ENCODE results near the gene CCDC197.

CCDC197 gene

GRCh38 chr14:94045101-94045500 is 48.0 kb downstream of the CCDC197 start:
- no peak for DNase-seq

DNA sequence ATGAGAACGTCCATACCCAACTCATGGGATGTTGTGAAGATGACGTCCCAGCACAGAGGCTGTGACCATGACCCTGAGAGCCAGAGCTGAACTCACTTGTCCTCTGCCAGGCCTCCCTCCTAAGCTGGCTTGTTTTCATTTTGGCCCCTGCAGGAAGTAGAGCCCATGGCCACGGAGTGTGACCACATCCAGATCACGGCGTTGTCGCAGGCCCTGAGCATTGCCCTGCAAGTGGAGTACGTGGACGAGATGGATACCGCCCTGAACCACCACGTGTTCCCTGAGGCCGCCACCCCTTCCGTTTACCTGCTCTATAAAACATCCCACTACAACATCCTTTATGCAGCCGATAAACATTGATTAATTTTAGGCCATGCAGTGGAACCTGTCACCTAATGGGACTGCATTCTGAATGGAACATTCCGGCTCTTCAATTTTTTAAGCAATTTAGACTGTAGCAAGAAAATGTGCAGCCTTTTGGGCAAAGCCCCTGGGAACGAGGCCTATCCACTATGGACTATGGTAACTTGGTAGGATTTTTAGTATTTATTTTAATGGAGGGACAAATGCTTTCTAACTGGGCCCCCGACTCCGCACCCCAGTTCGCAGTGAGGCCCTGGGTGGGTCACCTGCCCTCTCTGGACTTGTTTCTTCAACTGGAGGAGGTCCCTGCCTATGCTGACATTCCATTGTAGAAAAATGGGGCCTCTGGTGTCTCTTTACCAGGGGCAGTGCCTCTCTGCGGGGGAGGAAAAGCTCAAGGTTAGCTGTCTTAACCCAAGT is 48.7 kb downstream of the CCDC197 start:
- DNase-seq = no peak

DNA sequence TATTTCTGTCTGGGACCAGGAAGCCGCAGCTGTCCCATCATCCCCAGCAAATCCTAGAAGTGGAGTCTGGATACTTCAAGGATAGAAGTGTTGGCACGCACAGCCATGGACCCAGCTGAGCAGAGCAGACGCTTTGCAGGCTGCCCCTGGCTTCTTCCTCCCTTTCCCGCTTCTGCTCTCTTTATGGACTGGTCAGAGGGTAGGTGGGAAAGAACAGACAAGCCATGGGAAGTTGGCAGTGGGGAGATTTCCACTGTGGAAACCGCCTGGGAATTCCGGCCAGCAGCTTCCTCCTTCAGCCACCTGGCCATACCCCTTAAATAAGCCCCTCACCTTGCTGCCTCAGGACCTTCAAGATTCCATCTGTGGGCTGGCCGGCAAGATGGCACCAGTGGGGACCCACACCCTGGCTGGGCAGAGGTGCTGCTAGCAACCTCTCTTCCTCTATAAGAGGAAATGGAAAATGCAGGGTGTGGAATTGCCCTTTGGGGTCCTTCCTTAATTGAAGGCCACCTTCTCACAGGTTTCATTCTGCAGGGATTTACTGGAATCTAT is 49.7 kb downstream of the CCDC197 start:
- no peak for DNase-seq

DNA sequence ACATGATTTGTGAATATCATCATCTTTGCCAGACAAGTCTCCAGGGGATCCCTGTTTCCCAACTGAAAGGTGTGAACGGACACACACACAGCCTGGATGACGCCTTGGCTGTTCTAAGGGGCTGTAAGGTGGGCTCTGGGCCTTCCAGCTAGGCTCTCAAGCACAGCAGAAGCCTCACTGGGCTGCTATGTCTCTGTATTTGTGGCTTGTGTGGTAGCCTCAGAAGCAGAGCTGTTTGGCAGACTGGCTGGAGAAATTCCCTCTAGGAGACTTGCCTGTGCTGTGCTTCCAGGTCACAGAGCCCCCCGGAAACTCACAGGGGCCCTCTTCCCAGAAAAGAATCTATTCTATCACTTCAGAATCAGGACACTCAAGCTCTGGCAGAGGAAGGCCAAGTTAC is 50.5 kb downstream of the CCDC197 start:
- no peak for DNase-seq

DNA sequence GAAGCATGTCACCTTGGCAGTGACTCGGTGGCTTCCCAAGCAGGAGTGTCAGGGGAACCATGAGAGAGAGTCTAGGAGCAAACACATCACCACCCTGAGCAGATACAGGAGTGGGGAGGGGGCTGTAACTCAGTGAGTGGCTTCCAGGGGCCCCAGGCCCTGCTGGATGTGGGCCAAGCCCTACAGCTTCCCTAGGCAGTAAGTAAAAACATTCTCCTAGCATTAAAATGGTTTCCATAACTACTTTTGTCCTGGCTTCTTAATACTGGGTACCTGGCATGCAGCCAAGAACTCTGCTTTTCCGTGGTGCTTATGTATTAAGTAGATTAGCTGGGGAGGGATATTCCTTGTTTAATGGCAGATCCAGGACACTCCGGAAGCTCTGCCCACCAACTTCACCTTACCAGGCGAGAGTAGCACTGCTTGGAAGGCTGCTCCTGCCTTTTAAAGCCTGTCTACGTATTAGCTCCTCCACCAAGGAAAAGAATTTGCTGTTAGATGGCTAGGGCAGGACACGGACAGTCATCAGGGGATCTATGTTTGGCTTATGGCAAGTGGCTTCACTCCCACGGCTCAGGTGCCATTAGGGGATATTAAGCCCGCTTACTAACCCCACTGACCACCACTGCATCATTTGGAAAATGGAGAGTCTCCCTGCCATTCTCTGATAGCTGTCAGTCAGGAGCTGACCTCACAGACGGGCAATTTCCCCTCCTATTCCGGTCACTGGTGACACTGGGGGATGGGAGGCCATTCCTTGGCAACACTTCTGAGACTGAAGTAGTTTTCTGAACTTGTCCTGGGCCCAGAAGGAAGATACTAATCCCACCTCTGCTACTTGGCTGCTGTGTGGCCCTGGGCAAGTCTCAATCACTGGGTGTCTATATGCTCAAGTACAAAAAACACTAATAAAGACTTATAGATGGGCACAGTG is 51.9 kb downstream of the CCDC197 start:
- DNase-seq = no peak

GRCh38 chr14:94049625-94050023 is 52.5 kb downstream of the CCDC197 start:
- no peak for DNase-seq

DNA sequence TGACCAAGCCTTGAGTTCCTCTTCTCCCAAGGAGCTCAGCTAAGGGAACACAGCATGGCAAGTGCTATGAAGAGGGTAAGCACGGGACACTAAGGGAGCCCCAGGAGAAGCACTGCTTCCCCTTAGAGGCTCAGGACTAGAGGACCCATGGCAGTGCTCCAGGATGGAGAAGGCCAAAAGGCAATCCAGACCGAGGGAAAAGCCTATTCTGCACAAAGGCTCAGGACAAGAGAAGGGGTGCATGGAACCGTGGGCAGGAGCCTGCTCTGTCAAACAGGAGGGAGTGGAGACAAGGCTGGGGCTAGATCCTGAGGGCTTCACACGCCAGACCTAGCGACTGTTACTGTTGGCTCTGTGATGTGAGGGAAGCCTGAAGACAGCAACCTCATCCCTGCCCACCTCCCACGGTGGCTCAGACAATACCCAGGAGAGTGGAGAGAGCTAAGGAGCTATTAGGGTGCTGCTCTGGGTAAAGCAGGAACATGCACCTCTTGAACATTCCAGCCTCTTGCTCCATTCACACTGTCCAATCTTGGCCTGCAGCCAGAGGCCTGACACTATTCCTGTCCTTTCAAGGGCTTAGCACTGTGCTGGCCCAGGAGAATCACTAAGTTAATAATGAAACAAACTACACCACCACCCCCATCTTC is 53.3 kb downstream of the CCDC197 start:
- no peak for DNase-seq

- no peak for DNase-seq
These were observed 54.0 kb downstream of the CCDC197 start for GRCh38 chr14:94051115-94051514.

- DNase-seq = no peak
These were observed 54.7 kb downstream of the CCDC197 start for GRCh38 chr14:94051779-94052178.

DNA sequence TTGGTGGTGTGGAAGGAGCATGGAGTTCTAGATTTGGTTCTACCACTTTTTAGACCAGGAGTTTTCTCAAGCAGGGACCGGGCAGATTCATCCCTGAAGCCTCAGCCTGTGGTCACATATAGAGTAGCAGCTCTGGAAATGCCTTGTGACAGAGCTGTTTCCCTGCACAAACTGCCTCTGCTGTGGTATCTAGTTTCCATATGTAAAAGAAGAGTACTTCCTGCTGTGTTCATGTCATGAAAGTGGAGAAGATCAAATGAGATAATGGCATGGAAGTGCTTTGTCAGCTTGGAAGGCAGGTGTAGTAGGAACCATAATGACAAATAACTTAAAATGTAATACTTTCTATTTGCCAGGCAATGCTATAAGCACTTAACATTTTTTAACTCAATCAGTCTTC is 55.1 kb downstream of the CCDC197 start:
- no peak for DNase-seq

DNA sequence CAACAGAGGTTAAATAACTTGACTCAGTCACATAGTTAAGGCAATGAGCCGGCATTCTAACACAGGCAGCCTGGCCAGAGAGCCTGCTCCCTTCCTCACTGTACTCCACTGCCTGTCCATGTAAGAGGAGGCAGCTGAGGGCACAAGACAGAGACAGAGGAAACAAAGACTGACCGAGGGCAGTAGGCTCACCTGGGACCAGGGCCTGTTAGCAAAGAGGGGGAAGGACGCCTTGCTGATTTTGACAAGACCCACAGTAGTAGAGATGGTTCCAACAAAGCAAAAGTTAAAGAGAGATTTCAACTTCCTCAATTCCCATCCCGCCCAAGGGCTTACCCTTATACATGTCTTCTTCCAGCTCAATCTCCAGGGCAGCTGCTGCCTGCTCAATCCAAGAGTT is 55.6 kb downstream of the CCDC197 start:
- no peak for DNase-seq

DNA sequence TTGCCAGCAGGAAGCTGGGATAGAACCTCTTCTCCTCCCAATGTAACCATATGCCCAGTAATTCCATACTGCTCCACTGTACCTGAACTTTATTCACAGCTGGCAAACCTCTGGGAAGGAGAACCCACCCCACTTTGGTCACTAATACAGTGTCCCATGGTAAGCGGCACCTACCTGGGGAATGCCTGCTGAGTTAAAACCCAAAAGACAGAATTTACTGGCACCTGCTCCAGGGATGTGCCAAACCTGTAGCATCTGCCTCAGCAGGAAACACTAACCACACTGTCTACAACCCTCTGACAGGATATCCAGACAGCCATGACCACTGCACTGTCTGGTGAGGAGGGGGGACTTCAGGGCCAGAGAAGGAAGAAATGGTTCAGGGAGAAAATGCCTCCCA is 57.3 kb downstream of the CCDC197 start:
- DNase-seq = no peak

- DNase-seq = no peak
These were observed 57.8 kb downstream of the CCDC197 start for GRCh38 chr14:94054936-94055335.

- peak; percentile 44 for DNase-seq
These were observed 59.6 kb downstream of the CCDC197 start for GRCh38 chr14:94056579-94057308.

- no peak for DNase-seq
These were observed 61.1 kb downstream of the CCDC197 start for GRCh38 chr14:94058128-94058673.
